IPS-NIHi7 (cell line): Measurements from ENCODE around the gene C10orf67.
"Not testable (repeated sequence)": the region's sequence is repeated elsewhere in the genome, so short reads cannot be mapped to it uniquely, and the experiment has no call there.

Source experiments
- DNase-seq: peaks from one replicate; pipeline ENCODE4 v3.0.0; 2012; ENCODE audit warnings: mixed read lengths; ENCODE audit errors: extremely low spot score

The C10orf67 gene

DNA sequence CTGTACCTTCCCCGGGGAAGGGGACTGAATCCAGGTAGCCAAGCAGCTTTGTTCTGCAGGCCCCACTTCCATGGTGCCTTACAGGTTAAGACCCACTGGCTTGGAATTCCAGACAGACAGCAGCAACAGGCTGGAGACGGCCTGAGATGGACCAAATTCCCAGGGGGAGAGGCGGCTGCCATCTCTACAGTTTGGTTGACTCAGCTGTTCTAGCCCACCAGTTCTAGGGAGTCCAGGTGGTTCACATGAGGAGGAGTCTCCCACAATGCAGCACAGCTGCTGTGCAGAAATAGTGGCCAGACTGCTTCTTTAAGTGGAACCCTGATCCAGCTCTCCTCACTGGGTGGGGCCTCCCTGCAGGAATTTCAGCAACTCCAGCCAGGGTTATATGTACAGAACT lies 74.1 kb downstream of the C10orf67 start:
- no peak for DNase-seq

- DNase-seq: no peak
These were observed 81.0 kb downstream of the C10orf67 start for GRCh38 chr10:23263441-23264164.

DNA sequence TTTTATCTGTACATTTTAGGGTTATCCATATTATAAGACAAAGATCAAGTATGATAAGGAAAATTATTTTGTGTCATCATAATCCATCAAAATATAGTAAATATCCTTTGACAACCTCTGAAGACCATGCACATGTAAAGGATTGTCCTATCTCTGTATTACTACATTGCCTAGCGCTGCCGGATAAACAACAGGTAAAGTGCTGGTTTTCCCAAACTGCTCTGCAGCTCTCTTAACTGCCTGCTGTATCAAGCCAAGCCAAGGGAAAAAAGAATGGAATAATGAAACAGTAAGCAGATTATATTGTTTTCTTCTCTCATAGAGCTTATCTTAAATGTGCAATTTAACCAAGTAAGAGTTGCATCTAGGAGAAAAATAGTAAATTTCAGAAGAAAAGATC lies 81.7 kb downstream of the C10orf67 start:
- DNase-seq: no peak

DNA sequence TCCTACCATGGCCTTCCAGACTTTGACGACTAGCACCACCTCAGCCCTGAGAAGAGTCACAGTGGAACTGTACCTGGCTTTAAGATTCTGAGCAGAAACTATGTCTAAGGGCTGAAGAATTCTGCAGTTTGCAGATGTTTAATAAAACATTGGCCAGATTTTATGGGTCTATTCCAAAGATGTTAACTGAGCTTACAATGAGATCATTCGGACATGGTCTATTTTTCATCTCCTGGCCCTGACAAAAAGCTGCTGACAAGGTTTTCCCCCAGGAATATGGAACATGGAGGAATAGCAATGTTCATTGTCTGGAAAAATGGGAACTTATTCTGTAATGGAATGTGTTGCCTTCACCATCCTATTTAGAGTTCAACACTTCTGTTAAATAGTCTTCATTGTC lies 86.1 kb downstream of the C10orf67 start:
- no peak for DNase-seq

GRCh38 chr10:23253780-23254179 lies 90.8 kb downstream of the C10orf67 start:
- DNase-seq: no peak

GRCh38 chr10:23252859-23253258 lies 91.7 kb downstream of the C10orf67 start:
- not testable (repeated sequence) for DNase-seq

GRCh38 chr10:23241779-23242178 lies 102.8 kb downstream of the C10orf67 start:
- DNase-seq: not testable (repeated sequence)

DNA sequence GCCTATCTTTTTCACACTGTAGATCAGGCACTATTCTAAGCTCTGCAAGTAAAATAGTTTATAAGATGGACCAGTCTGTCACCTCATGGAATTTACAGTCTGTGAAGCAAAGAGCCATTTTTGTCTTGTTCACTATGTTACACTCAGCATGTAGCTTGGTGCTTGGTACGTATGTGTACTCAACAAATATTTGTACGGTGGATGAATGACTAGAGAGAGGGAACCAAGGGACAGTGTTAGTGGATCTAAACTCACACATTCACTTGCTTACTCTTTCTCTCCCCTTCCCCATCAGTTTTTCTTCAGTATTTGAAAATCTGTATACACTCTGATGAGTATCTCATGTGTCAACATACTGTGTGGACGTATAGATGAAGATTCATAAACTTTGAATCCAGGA lies 106.6 kb downstream of the C10orf67 start:
- no peak for DNase-seq

- no peak for DNase-seq
These were observed 114.0 kb downstream of the C10orf67 start for GRCh38 chr10:23230582-23230981.

GRCh38 chr10:23217471-23217870 lies 127.1 kb downstream of the C10orf67 start:
- no peak for DNase-seq

GRCh38 chr10:23205972-23206642 lies 138.5 kb downstream of the C10orf67 start:
- no peak for DNase-seq

GRCh38 chr10:23204773-23205172 lies 139.8 kb downstream of the C10orf67 start:
- peak; percentile 62 for DNase-seq

DNA sequence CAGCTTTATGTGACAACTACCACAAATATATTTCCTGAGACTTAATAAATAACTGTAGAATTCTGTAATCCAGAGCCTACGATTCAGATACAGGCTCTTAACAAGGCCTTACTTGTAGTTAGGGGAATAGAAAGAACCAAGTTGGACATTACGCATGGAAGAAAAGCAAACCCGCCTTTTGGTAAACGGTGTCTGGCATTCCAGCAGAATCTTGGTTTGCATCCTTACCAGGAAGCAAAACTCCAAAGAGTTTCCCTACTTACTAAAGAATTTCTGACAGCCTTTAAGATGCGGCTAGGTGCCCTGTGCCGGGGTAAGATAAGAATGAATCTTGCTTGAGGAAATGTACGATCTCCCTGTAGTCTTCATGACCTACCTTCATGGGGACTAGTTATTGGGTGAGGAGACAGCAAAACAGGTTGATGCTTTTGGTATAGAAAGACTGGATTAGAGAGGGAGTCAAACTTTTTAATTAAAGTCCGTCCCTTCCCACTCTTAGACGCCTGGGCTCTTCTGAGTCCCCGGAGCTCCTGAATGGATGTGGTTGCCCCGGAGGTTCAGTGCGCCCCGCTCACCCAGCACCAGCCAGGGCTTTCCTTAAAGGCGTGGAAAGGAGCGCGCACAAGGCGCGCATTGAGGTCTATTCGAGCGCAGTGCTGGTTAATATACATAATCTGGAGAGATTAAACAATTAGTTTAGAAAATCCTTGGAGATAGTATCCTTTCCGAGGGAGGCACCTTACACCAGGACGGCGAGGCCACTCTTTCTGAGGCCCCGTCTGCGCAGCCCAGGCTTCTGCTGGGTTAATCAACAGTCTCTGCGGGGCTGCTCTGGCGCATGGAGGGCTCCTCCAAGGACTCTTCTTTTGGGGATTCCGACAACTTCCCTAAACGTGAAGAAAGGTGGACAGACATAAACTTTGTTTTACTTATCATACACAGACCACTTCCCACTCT lies 140.9 kb downstream of the C10orf67 start:
- peak; percentile 40 for DNase-seq

DNA sequence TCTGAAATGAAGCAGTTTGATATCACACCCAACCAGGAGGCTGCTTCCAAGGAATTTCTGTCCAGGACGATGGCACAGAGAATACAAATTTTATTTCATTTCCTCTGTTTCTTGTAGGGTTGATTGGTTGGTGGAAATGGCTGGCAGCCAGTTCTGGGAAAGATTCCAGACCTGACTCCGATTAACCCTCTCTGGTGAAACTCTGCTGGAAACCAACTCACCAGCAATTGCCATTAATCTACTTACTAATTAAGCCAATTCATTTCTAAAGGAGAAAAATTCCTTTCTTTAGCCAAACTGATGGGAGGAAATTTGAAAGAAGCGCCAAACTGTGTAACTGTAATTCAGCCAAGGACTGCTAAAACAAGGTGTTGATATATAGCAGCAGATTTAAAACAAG lies 141.8 kb downstream of the C10orf67 start:
- DNase-seq: no peak

GRCh38 chr10:23201837-23202236 lies 142.8 kb downstream of the C10orf67 start:
- no peak for DNase-seq

DNA sequence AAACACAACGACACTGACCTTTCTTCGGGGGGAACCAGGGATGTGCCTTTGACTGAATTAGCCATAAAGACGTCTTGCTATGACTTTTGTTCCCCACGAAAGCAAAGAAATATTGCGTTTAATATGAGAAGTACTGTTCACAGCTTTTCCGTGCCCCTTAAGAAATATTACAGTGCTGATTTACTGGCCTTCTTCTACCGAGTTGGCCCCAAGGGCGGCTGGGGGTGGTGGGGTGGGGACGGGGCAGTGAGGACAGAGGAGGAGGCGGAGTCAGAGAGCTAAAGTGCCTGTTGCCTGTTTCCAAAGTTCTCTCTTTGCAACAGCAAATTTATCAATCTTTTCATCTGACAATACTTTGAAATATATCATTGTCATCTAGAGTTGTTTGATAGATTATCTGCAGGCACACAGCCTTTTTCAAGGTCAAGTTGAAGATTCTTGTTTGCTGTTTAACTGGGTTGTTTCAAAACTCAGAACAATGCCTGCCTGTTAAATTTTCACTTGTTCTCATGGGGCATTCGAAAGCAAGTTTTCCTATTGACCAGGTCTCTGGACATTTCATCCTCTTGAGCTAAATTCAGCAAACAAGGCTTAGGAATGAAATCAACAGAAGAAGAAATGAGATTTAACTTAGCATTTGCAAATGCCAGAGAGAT lies 143.5 kb downstream of the C10orf67 start:
- DNase-seq: no peak

GRCh38 chr10:23200586-23200985 lies 144.0 kb downstream of the C10orf67 start:
- no peak for DNase-seq

- peak; percentile 51 for DNase-seq
These were observed 144.7 kb downstream of the C10orf67 start for GRCh38 chr10:23199768-23200511.

DNA sequence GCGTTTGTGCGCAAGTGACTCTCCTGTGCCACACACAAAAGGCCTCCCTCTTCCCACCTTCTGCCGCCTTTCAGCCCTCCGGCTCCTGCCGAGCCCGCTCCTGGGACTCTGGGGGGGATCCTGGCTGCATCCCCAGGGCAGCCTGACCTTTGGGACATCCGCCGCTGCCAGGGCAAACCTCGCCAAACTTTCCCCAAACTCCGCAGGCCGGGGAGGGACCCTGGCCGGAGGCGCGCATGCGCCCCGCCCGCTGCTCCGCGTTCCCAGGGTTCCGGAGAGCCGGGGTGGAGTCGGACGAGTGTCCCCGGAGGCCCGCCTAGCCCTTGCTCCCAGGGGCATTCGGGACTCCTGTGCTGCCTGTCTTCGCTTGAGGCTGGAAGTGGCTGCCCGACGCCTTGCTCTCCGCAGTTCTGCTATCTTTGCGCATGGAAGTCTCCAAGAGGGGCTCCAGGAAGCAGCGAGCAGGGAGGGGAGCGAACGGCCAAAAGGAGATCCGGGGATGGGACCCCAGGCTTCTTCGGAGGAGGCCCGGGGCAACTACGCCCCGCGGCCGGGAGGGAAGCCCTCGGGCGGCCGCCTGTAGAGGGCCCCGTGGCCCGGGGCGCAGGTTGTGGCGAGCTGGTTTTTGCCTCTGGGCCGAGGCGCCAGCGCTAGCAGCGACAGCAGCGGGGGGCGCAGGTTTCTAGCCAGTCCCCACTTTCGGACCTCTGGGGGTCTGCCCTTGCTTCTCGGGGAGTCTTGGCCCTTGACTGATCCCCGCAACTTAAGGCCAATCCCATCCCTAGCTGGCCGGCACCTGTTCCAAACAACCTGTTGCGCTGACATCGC lies 145.4 kb downstream of the C10orf67 start:
- DNase-seq: peak; percentile 81

GRCh38 chr10:23198610-23198939 lies 146.0 kb downstream of the C10orf67 start:
- DNase-seq: no peak
